ENCODE measurements around the gene HRNR.
"Not testable (repeated sequence)": the region's sequence is repeated elsewhere in the genome, so short reads cannot be mapped to it uniquely, and the experiment has no call there.

HRNR gene

DNA sequence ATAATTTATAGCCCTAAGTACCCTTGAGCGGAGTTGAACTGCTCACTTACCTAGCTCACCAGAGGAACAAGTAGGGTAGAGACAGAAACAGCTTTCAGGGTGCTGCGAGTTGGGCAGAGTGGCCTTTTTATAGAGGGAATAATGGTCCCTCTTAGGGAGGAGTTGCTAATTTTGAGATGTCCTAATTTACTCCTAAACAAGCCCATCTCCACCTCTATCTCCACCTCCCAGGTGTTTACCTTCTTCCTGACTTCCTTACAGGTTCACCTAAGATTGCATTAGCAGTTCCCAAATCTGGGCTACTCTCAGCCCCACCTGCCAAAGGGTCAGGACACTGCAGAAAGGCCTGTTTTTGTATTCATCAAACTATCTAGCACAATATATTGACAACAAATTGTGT is at the start of gene HRNR:
Gene HRNR, minus strand, starts transcription at position 101 of the 400 bp plus-strand sequence. CDS start 940 bp downstream, outside the sequence.
- DNase-seq (ENCODE audit: low spot score) = no peak

DNA sequence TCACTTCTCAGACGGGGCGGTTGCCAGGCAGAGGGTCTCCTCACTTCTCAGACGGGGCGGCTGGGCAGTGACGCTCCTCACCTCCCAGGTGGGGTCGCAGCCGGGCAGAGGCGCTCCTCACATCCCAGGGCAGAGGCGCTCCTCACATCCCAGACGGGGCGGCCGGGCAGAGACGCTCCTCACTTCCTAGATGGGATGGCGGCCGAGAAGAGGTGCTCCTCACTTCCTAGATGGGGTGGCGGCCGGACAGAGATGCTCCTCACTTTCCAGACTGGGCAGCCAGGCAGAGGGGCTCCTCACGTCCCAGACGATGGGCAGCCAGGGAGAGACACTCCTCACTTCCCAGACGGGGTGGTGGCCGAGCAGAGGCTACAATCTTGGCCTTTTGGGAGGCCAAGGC is 32.4 kb upstream of the HRNR start:
- not testable (repeated sequence) for DNase-seq (ENCODE audit: low spot score)

DNA sequence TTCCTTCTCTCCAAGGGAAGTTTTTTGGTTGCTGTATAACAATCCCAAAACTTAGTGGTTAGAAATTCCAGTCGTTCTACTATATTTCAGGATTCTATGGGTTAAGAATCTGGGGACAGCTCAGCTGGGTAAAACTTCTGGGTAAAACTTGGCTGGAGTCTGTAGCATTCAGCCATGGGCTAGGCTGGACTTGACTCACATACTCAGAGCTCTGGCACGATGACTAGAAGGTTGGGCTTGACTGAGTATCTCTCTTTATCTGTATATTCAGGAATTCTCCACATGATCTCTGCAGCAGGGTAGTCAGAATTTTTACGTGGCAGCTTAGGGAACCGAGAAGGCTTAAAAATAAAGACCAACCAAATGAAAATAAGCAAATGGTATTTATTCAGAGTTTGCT is 28.2 kb upstream of the HRNR start:
- DNase-seq (ENCODE audit: low spot score) = no peak

DNA sequence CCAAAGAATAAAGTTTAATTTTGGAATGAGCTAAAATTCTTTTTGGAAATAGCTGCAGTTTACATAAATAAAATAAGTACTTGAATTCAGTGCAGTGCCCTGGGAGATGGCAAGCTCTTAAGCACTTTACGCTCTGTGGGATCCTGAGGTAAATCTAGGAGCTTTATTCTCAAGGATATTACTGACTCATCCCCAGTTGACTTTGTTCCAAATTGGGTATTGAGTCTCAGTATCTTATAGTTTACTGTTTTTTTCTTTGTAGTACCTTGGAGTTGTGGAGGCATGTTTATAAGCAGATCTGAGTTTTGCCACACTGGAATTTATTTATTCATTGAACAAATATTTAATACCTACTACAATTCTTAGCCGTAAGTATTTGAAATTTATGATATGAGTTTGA is 27.4 kb upstream of the HRNR start:
- DNase-seq (ENCODE audit: low spot score) = no peak

DNA sequence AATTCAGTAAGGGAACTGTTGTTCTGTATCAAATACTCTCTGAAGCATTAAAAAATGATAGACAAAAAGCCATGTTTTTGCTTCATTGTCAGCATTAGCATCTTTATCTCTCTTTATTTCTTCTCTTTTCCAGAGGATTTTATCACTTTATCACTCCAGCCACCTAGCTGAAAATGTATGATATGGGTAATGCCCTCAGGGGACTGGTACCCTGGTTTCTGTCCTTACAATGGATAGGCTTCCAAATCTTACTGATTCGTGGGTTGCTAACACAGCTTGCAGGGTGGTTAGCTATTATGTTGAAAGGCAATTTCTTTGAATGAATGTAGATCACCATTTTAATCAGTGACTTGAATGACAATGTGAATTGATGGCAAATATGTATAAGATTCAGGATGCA is 23.3 kb upstream of the HRNR start:
- no peak for DNase-seq (ENCODE audit: low spot score)

DNA sequence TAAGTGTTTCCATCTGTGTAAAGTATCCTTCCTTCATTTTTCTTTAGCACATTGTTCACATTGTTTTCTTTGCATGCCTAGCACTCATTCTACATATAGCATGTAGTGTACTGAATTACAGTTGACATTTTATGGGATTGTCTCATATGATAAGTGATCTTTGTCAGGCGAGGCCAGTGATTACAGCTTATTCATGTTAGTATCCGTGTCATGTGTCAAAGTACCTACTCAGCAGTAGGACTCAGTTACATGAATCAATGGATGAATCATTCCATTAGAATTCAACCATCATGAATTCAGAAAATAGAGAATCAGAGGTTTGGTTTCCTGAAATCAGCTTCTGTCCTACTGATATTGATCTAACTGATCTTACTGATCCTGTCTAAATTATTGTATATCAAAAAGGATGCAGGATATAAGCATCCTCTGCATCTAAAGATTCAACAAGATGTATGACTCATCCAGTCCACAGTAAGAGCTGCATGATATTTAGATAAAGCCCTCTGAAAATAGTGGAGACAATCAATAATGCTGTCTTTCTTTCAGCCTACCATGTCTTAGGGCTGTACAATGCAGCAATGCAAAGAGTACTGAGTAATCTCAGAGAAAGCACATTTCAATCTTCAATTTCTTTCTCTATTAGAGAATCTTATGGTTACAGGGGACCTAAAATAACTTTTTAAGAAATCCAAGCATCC is 20.7 kb upstream of the HRNR start:
- no peak for DNase-seq (ENCODE audit: low spot score)

DNA sequence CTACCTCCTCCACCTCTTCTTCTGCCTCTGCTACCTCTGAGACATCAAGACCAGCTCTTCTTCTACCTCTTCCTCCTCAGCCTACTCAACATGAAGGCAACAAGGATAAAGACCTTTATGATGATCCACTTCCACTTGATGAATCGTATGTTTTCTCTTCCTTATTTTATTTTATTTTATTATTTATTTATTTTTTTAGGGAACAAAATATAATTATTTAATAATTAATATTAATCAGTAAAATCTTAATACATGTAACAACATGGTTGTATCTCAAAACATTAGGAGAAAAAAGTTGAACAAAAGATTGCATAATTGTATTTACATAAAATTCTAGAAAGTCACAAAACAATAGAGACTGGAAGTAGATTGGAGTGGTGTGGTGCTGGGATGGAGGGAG is 13.1 kb upstream of the HRNR start:
- DNase-seq (ENCODE audit: low spot score) = no peak

DNA sequence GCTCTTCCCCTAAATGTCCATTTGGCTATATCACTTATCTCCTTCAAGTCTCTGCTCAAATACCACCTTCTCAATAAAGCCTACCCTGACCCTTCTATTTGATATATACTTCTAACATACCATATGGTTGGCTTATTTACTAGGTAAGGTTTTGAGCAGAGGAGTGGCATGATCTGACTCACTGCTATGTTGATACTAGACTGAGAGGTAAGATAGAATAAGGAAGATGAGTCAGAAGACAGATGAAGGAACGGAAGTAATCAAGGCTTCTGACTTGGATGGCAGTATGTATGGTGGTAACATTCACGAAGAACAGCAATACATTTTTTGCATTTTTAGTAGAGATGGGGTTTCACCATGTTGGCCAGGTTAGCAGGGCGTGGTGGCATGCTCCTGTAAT is 4.8 kb upstream of the HRNR start:
- DNase-seq (ENCODE audit: low spot score) = no peak

DNA sequence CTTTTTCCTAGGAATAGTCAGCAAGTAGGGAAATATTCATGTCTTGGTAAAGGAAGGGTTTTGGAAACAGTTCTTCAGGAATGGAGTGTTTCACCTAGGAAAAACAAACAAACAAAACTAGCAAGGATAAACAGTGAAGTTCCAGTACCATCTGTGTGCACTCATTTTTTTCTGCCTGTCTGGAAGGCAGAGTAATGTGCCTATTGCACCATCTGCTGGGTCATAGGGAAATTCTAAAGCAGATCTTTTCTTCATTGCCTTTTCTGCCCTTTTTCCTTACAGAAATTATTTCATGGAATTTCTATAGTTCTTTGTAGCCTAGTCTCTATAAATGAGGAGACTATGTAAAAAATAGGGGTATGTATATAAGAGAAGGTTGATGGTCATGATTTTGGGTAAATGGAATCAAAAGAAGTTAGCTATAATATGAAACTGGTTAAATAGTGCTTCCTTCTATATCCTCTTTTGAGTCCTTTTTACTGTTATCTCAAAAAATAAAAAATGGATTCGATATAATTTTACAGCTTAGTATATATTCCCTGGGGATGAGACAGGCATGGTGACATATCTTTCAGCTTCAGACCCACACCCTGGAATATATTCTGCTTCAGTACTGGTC is 3.4 kb upstream of the HRNR start:
- no peak for DNase-seq (ENCODE audit: low spot score)

DNA sequence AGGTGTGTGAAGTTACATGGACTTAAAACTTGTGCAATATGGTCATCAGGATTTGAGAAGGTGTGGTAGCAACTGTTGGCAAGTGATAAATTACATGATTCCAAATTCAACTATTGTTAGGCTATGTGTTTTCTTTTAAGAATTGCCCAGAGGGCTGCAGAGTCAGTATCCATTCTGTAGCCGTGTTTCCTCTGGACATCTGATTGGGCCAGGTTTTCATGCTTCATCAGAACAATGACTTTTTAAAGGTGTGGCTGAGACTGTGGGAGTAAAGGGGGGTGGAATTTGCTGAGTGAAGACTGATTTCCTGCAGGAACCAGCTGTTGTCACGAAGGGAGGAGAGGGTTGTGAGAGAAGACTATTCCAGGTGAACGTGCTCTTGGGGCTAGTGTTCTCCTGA is 1.7 kb upstream of the HRNR start:
- DNase-seq (ENCODE audit: low spot score) = no peak

DNA sequence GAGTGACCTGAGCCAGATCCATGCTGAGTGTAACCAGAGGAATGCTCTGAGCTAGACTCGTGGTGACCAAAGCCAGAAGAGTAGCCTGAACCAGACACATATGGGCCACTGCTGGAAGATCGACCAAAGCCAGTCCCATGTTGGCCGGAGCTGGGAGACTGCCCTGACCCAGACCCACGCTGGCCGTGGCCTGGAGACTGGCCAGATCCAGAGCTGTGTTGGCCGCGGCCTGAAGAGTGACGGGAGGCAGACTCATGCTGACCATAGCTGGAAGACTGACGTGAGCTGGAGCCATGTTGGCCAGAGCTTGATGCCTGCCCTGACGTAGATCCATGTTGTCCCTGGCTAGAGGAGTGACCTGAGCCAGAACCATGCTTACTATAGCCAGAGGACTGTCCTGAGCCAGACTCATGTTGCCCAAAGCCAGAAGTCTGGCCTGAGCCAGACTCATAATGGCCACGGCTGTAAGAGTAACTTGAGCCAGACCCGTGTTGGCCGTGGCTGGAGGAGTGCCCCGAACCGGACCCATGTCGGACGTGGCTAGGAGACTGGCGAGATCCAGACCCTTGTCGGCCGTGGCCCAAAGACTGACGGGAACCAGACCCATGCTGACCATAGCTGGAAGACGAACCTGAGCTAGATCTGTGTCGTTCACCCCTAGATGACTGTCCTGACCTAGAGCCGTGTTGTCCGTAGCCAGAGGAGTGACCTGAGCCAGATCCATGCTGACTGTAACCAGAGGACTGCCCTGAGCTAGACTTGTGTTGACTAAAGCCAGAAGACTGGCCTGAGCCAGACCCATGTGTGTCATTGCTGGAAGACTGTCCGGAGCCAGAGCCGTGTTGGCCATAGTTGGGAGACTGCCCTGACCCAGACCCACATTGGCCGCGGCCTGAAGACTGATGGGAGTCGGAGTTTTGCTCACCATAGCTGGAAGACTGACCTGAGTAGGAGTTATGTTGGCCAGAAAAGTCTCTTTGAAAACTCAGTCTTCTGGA is 3.5 kb downstream of the HRNR start:
- no peak for DNase-seq (ENCODE audit: low spot score)

DNA sequence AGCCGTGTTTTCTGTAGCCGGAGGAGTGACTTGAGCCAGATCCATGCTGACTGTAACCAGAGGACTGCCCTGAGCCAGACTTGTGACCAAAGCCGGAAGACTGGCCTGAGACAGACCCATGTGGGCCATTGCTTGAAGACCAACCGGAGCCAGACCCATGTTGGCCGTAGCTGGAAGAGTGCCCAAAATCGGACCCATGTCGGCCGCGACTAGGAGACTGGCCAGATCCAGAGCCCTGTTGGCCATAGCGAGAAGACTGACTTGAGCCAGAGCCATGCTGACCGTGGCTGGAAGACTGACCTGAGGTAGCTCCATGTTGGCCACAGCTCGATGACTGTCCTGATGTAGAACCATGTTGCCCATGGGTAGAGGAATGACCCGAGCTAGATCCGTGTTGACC is 4.6 kb downstream of the HRNR start:
- DNase-seq (ENCODE audit: low spot score) = not testable (repeated sequence)

DNA sequence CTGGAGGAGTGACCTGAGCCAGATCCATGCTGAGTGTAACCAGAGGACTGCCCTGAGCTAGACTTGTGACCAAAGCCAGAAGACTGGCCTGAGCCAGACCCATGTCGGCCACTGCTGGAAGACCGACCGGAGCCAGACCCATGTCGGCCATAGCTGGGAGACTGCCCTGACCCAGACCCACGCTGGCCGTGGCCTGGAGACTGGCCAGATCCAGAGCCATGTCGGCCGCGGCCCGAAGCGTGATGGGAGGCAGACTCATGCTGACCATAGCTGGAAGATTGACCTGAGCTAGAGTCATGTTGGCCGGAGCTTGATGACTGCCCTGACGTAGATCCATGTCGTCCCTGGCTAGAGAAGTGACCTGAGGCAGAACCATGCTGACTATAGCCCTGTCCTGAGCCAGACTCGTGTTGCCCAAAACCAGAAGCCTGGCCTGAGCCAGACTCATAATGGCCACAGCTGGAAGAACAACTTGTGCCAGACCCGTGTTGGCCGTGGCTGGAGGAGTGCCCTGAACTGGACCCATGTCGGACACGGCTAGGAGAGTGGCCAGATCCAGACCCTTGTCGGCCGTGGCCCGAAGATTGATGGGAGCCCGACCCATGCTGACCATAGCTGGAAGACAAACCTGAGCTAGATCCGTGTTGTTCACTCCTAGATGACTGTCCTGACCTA is 5.1 kb downstream of the HRNR start:
- DNase-seq (ENCODE audit: low spot score) = no peak

DNA sequence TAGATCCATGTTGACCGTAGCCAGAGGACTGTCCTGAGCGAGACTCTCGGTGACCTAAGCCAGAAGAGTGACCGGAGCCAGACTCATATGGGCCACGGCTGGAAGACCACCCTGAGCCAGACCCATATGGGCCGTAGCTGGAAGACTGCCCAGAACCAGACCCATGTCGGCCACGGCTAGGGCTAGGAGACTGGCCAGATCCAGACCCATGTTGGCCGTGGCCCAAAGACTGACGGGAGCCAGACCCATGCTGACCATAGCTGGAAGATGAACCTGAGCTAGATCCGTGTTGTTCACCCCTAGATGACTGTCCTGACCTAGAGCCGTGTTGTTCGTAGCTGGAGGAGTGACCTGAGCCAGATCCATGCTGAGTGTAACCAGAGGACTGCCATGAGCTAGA is 8.4 kb downstream of the HRNR start:
- DNase-seq (ENCODE audit: low spot score) = not testable (repeated sequence)

DNA sequence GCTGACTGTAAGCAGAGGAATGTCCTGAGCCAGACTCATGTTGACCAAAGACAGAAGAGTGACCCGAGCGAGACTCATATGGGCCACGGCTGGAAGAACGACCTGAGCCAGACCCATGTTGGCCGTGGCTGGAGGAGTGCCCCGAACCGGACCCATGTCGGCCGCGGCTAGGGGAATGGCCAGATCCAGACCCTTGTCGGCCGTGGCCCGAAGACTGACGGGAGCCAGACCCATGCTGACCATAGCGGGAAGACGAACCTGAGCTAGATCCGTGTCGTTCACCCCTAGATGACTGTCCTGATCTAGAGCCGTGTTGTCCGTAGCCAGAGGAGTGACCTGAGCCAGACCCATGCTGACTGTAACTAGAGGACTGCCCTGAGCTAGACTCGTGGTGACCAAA is 9.1 kb downstream of the HRNR start:
- DNase-seq (ENCODE audit: low spot score) = not testable (repeated sequence)

DNA sequence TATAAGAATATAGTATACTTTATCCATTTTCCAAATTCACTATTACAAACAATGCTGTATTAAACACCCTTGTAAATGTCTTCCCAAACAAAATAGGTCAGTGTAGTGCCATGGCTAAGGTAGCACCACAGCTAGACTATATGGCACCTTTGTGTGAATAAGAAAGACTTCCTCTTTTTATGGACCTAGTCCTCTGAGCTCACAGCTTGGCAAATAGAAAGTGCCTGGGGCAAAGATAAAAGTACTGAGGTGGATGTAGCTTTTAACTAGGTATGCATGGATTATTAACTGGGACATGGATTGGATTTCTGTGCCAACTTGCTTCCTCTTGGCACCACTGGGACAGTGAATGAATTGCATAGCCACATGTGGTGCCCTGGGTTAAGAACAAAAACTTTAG is 25.0 kb downstream of the HRNR start:
- no peak for DNase-seq (ENCODE audit: low spot score)

DNA sequence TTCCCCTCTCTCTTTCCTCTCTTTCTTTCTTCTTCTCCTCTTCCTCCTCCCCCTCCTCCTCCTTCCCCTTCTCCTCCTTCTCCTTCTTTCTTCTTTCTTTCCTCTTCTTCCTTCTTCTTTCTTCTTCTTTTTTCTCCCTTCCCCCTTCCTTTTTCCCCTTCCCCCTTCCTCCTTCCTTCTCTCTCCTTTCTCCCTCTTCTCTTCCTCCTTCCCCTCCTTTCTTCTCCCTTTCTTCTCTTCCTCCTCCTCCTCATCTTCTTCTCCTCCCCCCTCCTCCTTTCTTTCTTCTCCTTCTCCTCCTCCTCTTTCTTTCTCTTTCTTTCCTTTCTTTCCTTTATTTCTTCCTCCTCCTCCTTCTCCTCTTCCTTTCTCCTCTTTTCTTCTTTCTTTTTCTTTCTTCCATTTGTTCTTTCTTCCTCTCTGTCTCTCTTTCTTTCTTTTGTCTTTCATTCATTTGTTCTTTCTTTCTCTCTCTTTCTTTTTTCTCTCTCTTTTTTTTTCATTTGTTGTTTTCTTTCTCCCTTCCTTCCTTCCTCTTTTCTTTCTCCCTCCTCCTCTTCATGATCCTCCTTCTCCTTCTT is 26.5 kb downstream of the HRNR start:
- DNase-seq (ENCODE audit: low spot score) = no peak

DNA sequence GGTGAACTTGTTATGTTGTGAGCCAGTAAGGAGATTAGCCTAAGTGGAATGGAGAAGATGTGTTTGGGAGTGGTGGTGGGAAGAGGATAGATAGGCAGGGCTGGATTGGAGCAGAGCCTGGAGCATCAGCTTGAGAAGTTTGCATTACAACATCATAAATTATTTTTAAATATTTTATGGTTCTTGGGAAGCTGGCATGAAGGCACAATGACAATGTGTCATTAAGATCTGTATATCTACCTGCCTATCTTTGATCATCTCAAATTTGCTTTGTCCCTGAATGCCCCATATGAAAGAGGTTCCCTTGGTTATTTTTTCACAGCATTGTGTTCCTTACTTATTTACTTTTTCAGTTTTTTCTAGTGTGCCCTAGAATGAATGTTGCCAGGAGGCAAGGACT is 32.3 kb downstream of the HRNR start:
- no peak for DNase-seq (ENCODE audit: low spot score)

DNA sequence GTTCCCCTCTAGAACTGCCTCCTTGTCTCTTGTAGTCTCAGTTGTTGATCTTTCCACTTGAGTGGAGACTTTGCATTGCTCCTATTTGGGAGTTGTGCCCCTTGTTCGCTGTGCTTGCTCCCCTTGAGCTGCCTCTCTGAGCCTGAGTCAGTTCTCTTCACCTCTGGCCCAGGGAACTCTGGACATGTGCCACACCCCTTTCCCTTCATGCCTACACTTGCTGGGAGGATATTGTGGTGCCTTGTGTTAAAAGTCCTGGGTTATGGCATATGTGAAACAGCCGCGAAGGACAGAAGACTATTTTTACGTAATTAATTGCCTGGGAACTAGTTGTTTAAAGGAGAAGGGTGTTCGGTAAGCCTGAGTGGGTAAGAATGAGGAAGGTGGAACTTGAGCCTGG is 32.7 kb downstream of the HRNR start:
- no peak for DNase-seq (ENCODE audit: low spot score)

DNA sequence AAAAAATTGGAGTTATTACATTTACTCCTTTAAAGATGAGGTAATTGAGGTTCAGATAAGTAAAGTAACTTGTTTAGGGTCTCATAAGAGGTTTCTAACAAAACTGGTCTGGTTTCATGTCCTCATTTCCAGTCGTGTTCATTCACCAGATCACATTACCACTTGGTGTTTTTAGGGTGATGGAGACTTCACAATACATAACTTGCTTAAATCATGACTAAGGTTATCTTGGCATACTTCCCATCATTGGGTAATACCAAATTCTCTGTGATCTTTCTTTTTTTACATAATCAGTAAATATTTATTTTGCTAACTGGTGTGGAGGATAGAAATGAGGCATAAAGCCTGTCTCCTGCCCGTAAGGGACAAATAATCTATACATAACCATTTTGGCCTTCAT is 33.4 kb downstream of the HRNR start:
- no peak for DNase-seq (ENCODE audit: low spot score)

DNA sequence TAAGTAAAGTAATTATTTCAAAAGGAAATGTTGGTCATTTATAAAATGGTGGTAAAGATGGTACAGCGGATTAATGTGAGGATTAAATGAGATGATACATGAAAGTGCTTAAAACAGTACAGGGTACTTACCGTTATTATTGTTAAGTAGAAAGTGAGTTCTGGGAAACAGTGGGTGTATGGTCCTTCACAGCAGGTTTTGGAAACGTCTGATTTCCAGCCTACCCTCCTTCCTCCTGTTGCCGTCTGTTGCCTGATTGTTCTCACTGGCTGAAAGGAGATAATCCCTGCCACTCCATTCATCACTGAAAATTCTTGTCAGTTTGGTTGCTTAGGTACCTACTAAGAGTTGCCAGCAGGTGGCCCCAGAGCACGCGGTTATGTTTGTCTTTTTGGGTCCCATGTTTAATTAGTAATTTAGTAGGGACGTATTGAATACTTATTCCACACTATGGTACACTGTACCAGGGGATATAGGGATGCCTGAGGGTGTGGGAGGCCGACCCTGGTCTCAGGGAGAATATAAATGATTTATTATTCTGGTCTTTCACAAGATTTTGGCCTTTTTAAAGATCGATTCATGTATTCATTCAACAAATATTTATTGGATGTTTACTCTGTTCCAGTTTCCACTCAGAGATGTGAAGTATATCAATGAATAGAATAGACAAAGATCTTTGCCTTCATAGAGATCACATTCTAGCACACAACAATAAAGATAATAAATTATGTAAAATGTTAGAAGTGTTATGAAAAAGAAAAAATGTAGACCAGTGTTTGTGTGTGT is 34.1 kb downstream of the HRNR start:
- DNase-seq (ENCODE audit: low spot score) = peak; percentile 29

Data from hematopoietic multipotent progenitor cell treated with erythropoietin and hydrocortisone succinate and interleukin-3 and kit ligand, for 17 days (in vitro differentiated cells).